ENCODE results near the gene MAPK1. TPM values are rescaled to one million over a fixed set of nuclear protein-coding genes. Genes with fewer than 3 reads are reported as not detected.
"Not testable (repeated sequence)": the region's sequence is repeated elsewhere in the genome, so short reads cannot be mapped to it uniquely, and the experiment has no call there.

The MAPK1 gene
- total and polyA plus RNA-seq, 2 experiments from 2014 or later: 72.3 to 76.0 TPM

- no peak overlapping the region for H2AFZ ChIP-seq
- in situ Hi-C loops (cut with MboI): no loop called here
- H3K79me2 ChIP-seq (ENCODE audit: insufficient read depth): no peaks in the 10 kb centered on the region
- 47 to 59% methylated on average over 4 of the region's 4 CpGs for WGBS, 2 experiments (ENCODE audit: low coverage in 1 of 2, low lambda C conversion rate in 2 of 2, missing lambda C conversion rate in 2 of 2)
- H3K4me1 ChIP-seq (ENCODE audit: insufficient read depth): no peaks in the 10 kb centered on the region
- no peak overlapping the region for H3K9ac ChIP-seq
- no peaks in the 10 kb centered on the region for H4K20me1 ChIP-seq (ENCODE audit: insufficient read depth)
- H3F3A ChIP-seq (ENCODE audit: insufficient read depth): 0 out of 2 replicates have a peak, but pooled peaks cover 10% of the 10 kb centered on the region
- H3K36me3 ChIP-seq (ENCODE audit: low read depth): no peaks in the 10 kb centered on the region
- H3K27me3 ChIP-seq (replicated peaks; ENCODE audit: insufficient read depth): no peaks in the 10 kb centered on the region
- no peak for DNase-seq
- TF ChIP-seq EZH2 (IDR thresholded peaks at IDR 0.05; ENCODE audit: insufficient read depth, poor library complexity, severe bottlenecking) (no peak), EZH2phosphoT487 (IDR thresholded peaks at IDR 0.05; ENCODE audit: insufficient read depth, low read depth) (no peak)
- H3K9me2 ChIP-seq (ENCODE audit: insufficient read depth): no peaks in the 10 kb centered on the region
- H3K9me3 ChIP-seq (ENCODE audit: low read depth): no peaks in the 10 kb centered on the region
- no peak overlapping the region for H3K4me3 ChIP-seq
- no peak overlapping the region for H3K4me2 ChIP-seq (ENCODE audit: unreplicated experiment)
- H3K27ac ChIP-seq: no peak overlapping the region
Observed at GRCh38 chr22:21719024-21719423, 148.4 kb downstream of the MAPK1 start.

- no peaks in the 10 kb centered on the region for H4K20me1 ChIP-seq (ENCODE audit: insufficient read depth)
- no peak for DNase-seq
- no peak overlapping the region for H3K9ac ChIP-seq
- TF ChIP-seq EZH2 (IDR thresholded peaks at IDR 0.05; ENCODE audit: insufficient read depth, poor library complexity, severe bottlenecking) (no peak), EZH2phosphoT487 (IDR thresholded peaks at IDR 0.05; ENCODE audit: insufficient read depth, low read depth) (no peak)
- 0 out of 2 replicates have a peak, but pooled peaks cover 10% of the 10 kb centered on the region for H3F3A ChIP-seq (ENCODE audit: insufficient read depth)
- no peak overlapping the region for H3K4me2 ChIP-seq (ENCODE audit: unreplicated experiment)
- no peaks in the 10 kb centered on the region for H3K9me3 ChIP-seq (ENCODE audit: low read depth)
- no peaks in the 10 kb centered on the region for H3K79me2 ChIP-seq (ENCODE audit: insufficient read depth)
- in situ Hi-C loops (cut with MboI): no loop called here
- H3K36me3 ChIP-seq (ENCODE audit: low read depth): no peaks in the 10 kb centered on the region
- WGBS, 2 experiments (ENCODE audit: low coverage in 1 of 2, low lambda C conversion rate in 2 of 2, missing lambda C conversion rate in 2 of 2): 54 to 58% methylated on average over 4 of the region's 4 CpGs
- H3K27ac ChIP-seq: no peak overlapping the region
- no peak overlapping the region for H3K4me3 ChIP-seq
- 0 out of 2 replicates have a peak, but pooled peaks cover 1% of the 10 kb centered on the region for H3K4me1 ChIP-seq (ENCODE audit: insufficient read depth)
- no peaks in the 10 kb centered on the region for H3K27me3 ChIP-seq (replicated peaks; ENCODE audit: insufficient read depth)
- H3K9me2 ChIP-seq (ENCODE audit: insufficient read depth): no peaks in the 10 kb centered on the region
- H2AFZ ChIP-seq: no peak overlapping the region
Observed at GRCh38 chr22:21718499-21718898, 148.9 kb downstream of the MAPK1 start.

GRCh38 chr22:21716395-21717122 lies 150.9 kb downstream of the MAPK1 start:
- H3K36me3 ChIP-seq (ENCODE audit: low read depth); H3K27me3 ChIP-seq (replicated peaks; ENCODE audit: insufficient read depth); H4K20me1 ChIP-seq (ENCODE audit: insufficient read depth); in situ Hi-C loops (cut with MboI); DNase-seq; H3K9ac ChIP-seq; H3K9me3 ChIP-seq (ENCODE audit: low read depth); H3K79me2 ChIP-seq (ENCODE audit: insufficient read depth); H3K4me1 ChIP-seq (ENCODE audit: insufficient read depth); H3K27ac ChIP-seq; H3F3A ChIP-seq (ENCODE audit: insufficient read depth); H3K9me2 ChIP-seq (ENCODE audit: insufficient read depth); H3K4me3 ChIP-seq; H3K4me2 ChIP-seq (ENCODE audit: unreplicated experiment); H2AFZ ChIP-seq: not testable (repeated sequence)
- 71 to 75% methylated on average over 15 of the region's 15 CpGs for WGBS, 2 experiments (ENCODE audit: low coverage in 1 of 2, low lambda C conversion rate in 2 of 2, missing lambda C conversion rate in 2 of 2)

GRCh38 chr22:21714786-21715185 lies 152.7 kb downstream of the MAPK1 start:
- WGBS, 2 experiments (ENCODE audit: low coverage in 1 of 2, low lambda C conversion rate in 2 of 2, missing lambda C conversion rate in 2 of 2): 60 to 63% methylated on average over 3 of the region's 3 CpGs
- no peak for DNase-seq
- Histone ChIP-seq H3F3A (ENCODE audit: insufficient read depth) (0 out of 2 replicates have a peak, but pooled peaks cover 10% of the 10 kb centered on the region), H3K9me2 (ENCODE audit: insufficient read depth) (no peaks in the 10 kb centered on the region), H3K9ac (no peak overlapping the region), H3K79me2 (ENCODE audit: insufficient read depth) (no peaks in the 10 kb centered on the region), H2AFZ (no peak overlapping the region), H3K4me2 (ENCODE audit: unreplicated experiment) (no peak overlapping the region), H3K27ac (no peak overlapping the region), H4K20me1 (ENCODE audit: insufficient read depth) (no peaks in the 10 kb centered on the region), H3K27me3 (replicated peaks; ENCODE audit: insufficient read depth) (no peaks in the 10 kb centered on the region), H3K4me3 (no peak overlapping the region), H3K9me3 (ENCODE audit: low read depth) (no peaks in the 10 kb centered on the region), H3K36me3 (ENCODE audit: low read depth) (no peaks in the 10 kb centered on the region), H3K4me1 (ENCODE audit: insufficient read depth) (peaks cover 10% of the 10 kb centered on the region)
- TF ChIP-seq EZH2phosphoT487 (IDR thresholded peaks at IDR 0.05; ENCODE audit: insufficient read depth, low read depth): no peak
- no peak for TF ChIP-seq EZH2 (IDR thresholded peaks at IDR 0.05; ENCODE audit: insufficient read depth, poor library complexity, severe bottlenecking)
- in situ Hi-C loops (cut with MboI): loop anchor here (5.0 kb wide), 1 partner anchor 228 kb away; no protein-coding TSS in a partner anchor
